Fibroblast of lung (primary cell): ENCODE results near the gene MT1H. TPM values are rescaled to one million over a fixed set of nuclear protein-coding genes. Genes with fewer than 3 reads are reported as not detected.
A peak's percentile ranks its signal among the peaks of the same experiment; 100 is the strongest.

ENCODE experiments used
- DNase-seq, 2 donors: peaks; one replicate each; pipeline versions ENCODE4 v3.0.0 to v3.0.0-alpha.2; 2010; ENCODE audit warnings: low read depth in 2 of 2
- H2AFZ ChIP-seq: 2 replicates; pipeline ENCODE4 v1.5.1; 2012; ENCODE audit warnings: low read length, control low read depth, inconsistent platforms
- H3K27ac ChIP-seq: 2 replicates; pipeline ENCODE4 v1.5.1; 2011; ENCODE audit warnings: low read length, control low read depth; ENCODE audit not compliant: insufficient read depth
- H3K27me3 ChIP-seq: 2 replicates; pipeline ENCODE4 v1.5.1; 2011; ENCODE audit warnings: mild to moderate bottlenecking, low read length; ENCODE audit not compliant: control insufficient read depth, insufficient read depth
- H3K36me3 ChIP-seq: 2 replicates; pipeline ENCODE4 v1.5.1; 2011; ENCODE audit warnings: low read length; ENCODE audit not compliant: control insufficient read depth, insufficient read depth
- H3K4me1 ChIP-seq: 2 replicates; pipeline ENCODE4 v1.5.1; 2011; ENCODE audit warnings: low read length; ENCODE audit not compliant: control insufficient read depth, insufficient read depth; ENCODE audit errors: extremely low read depth
- H3K4me2 ChIP-seq: 2 replicates; pipeline ENCODE4 v1.5.1; 2011; ENCODE audit warnings: low read length, control low read depth; ENCODE audit not compliant: insufficient read depth; ENCODE audit errors: extremely low read depth
- H3K4me3 ChIP-seq, 4 experiments: fragments of 200-600 bp in 1 of 4; sonication (generic) in 1 of 4; replicated peaks in 1 of 4; 2 replicates each; pipeline ENCODE4 v1.5.1; 2011 to 2016; ENCODE audit warnings: low read length in 4 of 4, low read depth in 3 of 4, mild to moderate bottlenecking in 3 of 4, control low read depth in 2 of 4, inconsistent platforms in 1 of 4, mixed read lengths in 1 of 4; ENCODE audit not compliant: insufficient read depth in 1 of 4; ENCODE audit errors: control extremely low read depth in 1 of 4
- H3K79me2 ChIP-seq: 2 replicates; pipeline ENCODE4 v1.5.1; 2012; ENCODE audit warnings: mild to moderate bottlenecking, low read length, inconsistent platforms; ENCODE audit not compliant: control insufficient read depth, insufficient read depth
- H3K9ac ChIP-seq: 2 replicates; pipeline ENCODE4 v1.5.1; 2011; ENCODE audit warnings: mild to moderate bottlenecking, low read length, control low read depth; ENCODE audit not compliant: insufficient read depth
- H3K9me3 ChIP-seq: 2 replicates; pipeline ENCODE4 v1.5.1; 2012; ENCODE audit warnings: low read depth, low read length; ENCODE audit not compliant: control insufficient read depth, insufficient read depth
- H4K20me1 ChIP-seq: 2 replicates; pipeline ENCODE4 v1.5.1; 2011; ENCODE audit warnings: low read length; ENCODE audit not compliant: control insufficient read depth, insufficient read depth; ENCODE audit errors: extremely low read depth
- EZH2 ChIP-seq: IDR thresholded peaks from 2 replicates; pipeline ENCODE4 v1.5.1; 2012; ENCODE audit warnings: low read length, control low read depth, mild to moderate bottlenecking; ENCODE audit errors: missing control alignments
- polyA plus RNA-seq, 2 donors: library from polyadenylated mRNA; depleted of rRNA in 1 of 2; stranded (reverse) in 1 of 2; unstranded in 1 of 2; fragments of >200 nt; gene quantifications; 2 replicates each; pipeline ENCODE4 v1.2.1, GENCODE V29; 2011 to 2012; ENCODE audit warnings: missing spikeins in 1 of 2
- total RNA-seq: library from RNA; depleted of rRNA; stranded (reverse); fragments of >200 nt; gene quantifications from 2 replicates; pipeline ENCODE4 v1.2.1, GENCODE V29; 2014
- TF ChIP-seq, protein P1 (sequence below), 2 donors: IDR thresholded peaks in 1 of 2; conservative IDR thresholded peaks in 1 of 2; 1 replicate in 1 of 2; 2 replicates in 1 of 2; pipeline ENCODE4 v1.5.1; 2011 to 2012; ENCODE audit warnings: low read length in 2 of 2, control low read depth in 1 of 2, inconsistent platforms in 1 of 2, low read depth in 1 of 2, mild to moderate bottlenecking in 1 of 2

Gene MT1H
- total and polyA plus RNA-seq, 2 donors (not counting 1 experiment from before 2014, with no cell fraction given) = not detected

DNA sequence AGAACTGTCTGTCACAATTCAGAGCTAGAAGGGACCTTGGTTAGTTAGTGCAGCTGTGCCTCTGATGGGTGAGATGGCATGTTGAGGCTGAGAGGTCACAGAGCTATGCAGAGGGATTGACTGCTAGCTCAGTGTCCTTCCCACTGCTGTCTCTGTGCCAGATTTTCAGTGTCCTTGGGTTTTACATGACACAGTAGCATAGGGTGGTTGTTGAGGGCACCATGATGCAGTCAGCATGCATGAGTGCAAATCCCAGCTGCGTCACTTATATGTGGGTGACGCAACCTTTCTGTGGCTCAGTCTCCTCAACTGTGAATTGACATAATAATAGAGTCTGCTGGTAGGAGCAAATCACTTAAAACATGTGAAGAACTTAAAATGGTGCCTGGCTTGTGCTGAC lies 28.4 kb upstream of the MT1H start:
- H4K20me1 ChIP-seq = no peaks in the 10 kb centered on the region

DNA sequence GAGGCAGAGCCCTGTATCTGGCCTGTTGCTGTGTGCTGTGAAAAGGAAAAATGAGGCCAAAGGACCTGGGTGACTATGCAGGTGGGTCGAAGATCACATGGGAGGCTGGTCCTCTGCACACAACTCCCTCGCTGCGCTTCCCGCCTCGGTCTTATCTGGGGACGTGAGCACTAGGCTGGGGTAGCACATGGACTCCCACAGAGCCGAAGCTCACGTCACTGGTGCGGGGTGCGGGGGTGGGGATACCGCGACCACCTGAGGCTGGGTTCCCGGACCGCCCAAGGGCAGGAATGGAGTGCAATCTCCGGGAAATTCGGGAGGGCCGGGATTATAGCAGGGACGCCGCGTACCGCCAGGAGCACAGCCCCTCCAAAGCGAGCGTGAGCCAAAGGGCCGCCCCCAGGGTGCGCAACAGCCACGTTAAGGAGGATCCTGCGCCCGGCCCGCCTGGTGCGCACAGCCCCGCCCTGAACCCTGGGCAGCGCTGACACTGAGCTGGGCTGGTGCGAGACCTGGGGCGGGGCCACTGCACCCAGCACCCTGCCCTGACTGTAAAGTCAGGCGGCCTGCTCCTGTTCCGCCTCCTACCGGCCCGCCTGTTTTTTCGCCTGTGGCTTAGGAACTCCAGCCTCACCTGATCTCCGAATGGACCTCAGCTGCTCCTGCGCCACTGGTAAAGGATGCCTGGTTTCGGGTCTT lies 26.4 kb upstream of the MT1H start:
- Histone ChIP-seq H3K36me3 (no peaks in the 10 kb centered on the region), H3K9ac (no peak overlapping the region), H3K4me2 (peak overlapping the region; percentile 62), H3K4me3 (peak overlapping the region in 2 of 4 experiments; percentile 5 to 37), H3K27me3 (peaks cover 17% of the 10 kb centered on the region), H3K79me2 (no peaks in the 10 kb centered on the region), H2AFZ (no peak overlapping the region), H3K27ac (no peak overlapping the region), H4K20me1 (no peaks in the 10 kb centered on the region), H3K9me3 (no peaks in the 10 kb centered on the region), H3K4me1 (no peaks in the 10 kb centered on the region)
- TF ChIP-seq, protein P1, sequence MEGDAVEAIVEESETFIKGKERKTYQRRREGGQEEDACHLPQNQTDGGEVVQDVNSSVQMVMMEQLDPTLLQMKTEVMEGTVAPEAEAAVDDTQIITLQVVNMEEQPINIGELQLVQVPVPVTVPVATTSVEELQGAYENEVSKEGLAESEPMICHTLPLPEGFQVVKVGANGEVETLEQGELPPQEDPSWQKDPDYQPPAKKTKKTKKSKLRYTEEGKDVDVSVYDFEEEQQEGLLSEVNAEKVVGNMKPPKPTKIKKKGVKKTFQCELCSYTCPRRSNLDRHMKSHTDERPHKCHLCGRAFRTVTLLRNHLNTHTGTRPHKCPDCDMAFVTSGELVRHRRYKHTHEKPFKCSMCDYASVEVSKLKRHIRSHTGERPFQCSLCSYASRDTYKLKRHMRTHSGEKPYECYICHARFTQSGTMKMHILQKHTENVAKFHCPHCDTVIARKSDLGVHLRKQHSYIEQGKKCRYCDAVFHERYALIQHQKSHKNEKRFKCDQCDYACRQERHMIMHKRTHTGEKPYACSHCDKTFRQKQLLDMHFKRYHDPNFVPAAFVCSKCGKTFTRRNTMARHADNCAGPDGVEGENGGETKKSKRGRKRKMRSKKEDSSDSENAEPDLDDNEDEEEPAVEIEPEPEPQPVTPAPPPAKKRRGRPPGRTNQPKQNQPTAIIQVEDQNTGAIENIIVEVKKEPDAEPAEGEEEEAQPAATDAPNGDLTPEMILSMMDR (conservative IDR thresholded peaks at IDR 0.05 in 1 of 2, IDR thresholded peaks at IDR 0.05 in 1 of 2; ENCODE audit: low read depth in 1 of 2, low read length in 2 of 2) = peak in 1 of 2 donors; percentile 32
- no peak for TF ChIP-seq EZH2
- peak; percentile 38 to 51 for DNase-seq

More for the DNA sequence above, 28.4 kb upstream of the MT1H start:
- no peak for DNase-seq
- Histone ChIP-seq H2AFZ (no peak overlapping the region), H3K9ac (no peak overlapping the region), H3K27me3 (peaks cover 15% of the 10 kb centered on the region), H3K4me2 (no peak overlapping the region), H3K9me3 (no peaks in the 10 kb centered on the region), H3K36me3 (no peaks in the 10 kb centered on the region), H3K27ac (no peak overlapping the region), H3K79me2 (no peaks in the 10 kb centered on the region), H3K4me3 (no peak overlapping the region), H3K4me1 (no peaks in the 10 kb centered on the region)
- TF ChIP-seq, protein P1 (conservative IDR thresholded peaks at IDR 0.05 in 1 of 2, IDR thresholded peaks at IDR 0.05 in 1 of 2; ENCODE audit: low read depth in 1 of 2, low read length in 2 of 2) = no peak
- no peak for TF ChIP-seq EZH2

DNA sequence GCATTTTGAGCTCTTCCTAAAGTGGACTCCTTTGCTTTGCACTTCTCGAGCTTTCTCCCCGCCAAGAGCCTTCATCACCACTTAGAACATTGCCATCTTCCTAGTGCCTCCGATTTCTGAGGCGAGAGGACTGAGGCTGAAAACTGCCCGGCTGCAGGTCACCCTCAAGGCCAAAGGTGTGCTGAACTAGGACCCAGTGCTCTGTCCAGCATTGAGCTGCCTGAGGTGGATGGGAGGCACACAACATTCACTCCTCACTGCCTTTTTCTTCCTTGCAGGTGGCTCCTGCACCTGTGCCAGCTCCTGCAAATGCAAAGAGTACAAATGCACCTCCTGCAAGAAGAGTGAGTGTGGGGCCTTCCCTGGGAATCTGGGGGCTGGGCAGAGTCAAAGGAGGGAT lies 25.8 kb upstream of the MT1H start:
- DNase-seq = no peak
- Histone ChIP-seq H3K4me1 (no peaks in the 10 kb centered on the region), H3K4me3 (no peak overlapping the region), H2AFZ (no peak overlapping the region), H4K20me1 (no peaks in the 10 kb centered on the region), H3K9me3 (no peaks in the 10 kb centered on the region), H3K9ac (no peak overlapping the region), H3K79me2 (no peaks in the 10 kb centered on the region), H3K27ac (no peak overlapping the region), H3K27me3 (peaks cover 21% of the 10 kb centered on the region), H3K4me2 (no peak overlapping the region), H3K36me3 (no peaks in the 10 kb centered on the region)
- no peak for TF ChIP-seq EZH2
- TF ChIP-seq, protein P1 (conservative IDR thresholded peaks at IDR 0.05 in 1 of 2, IDR thresholded peaks at IDR 0.05 in 1 of 2; ENCODE audit: low read depth in 1 of 2, low read length in 2 of 2) = no peak
